Psoas muscle (tissue), 8 donors: ENCODE results near the gene BRIX1. TPM values are rescaled to one million over a fixed set of nuclear protein-coding genes. Genes with fewer than 3 reads are reported as not detected.

Source experiments
- ATAC-seq, 4 donors: fragments of 200-7000 bp; cut with Tn5 transposase; one replicate each; pipeline ENCODE4 v1.9.1; 2020; ENCODE audit warnings: moderate library complexity in 3 of 4, mild to moderate bottlenecking in 2 of 4
- DNase-seq, 2 donors: peaks; one replicate each; pipeline ENCODE4 v3.0.0-alpha.2; 2020
- H3K27ac ChIP-seq: fragments of 200-600 bp; one replicate; pipeline ENCODE4 v1.8.0; 2022
- H3K27me3 ChIP-seq, 3 donors: fragments of 200-600 bp in 1 of 3; one replicate each; pipeline versions ENCODE4 v1.6.1 to v1.8.0; 2013 to 2022; ENCODE audit warnings: low read length in 2 of 3, mild to moderate bottlenecking in 2 of 3, moderate library complexity in 1 of 3; ENCODE audit not compliant: insufficient read depth in 3 of 3
- H3K36me3 ChIP-seq, 2 donors: fragments of 200-600 bp in 1 of 2; one replicate each; pipeline versions ENCODE4 v1.6.1 to v1.8.0; 2013 to 2022; ENCODE audit warnings: low read depth in 1 of 2, mild to moderate bottlenecking in 1 of 2, moderate library complexity in 1 of 2; ENCODE audit not compliant: insufficient read depth in 1 of 2
- H3K4me1 ChIP-seq: fragments of 200-600 bp; one replicate; pipeline ENCODE4 v1.8.0; 2022
- H3K4me3 ChIP-seq: fragments of 200-600 bp; one replicate; pipeline ENCODE4 v1.8.0; 2022; ENCODE audit warnings: mild to moderate bottlenecking
- H3K9me3 ChIP-seq: fragments of 200-600 bp; one replicate; pipeline ENCODE4 v1.8.0; 2022
- CTCF ChIP-seq: fragments of 200-600 bp; IDR thresholded peaks from one replicate; pipeline ENCODE4 v1.8.0; 2022; ENCODE audit warnings: antibody characterized with exemption
- WGBS, 3 donors: extraction: QIAGEN DNeasy Blood & Tissue Kit; methylation state at CpG; one replicate each; pipeline versions ENCODE4 v1.1.6 to v1.1.7; 2013; 5-methylcytosine and 5-hydroxymethylcytosine counted together
- intact Hi-C, 2 donors: fragments of 100-400 bp; cut with DNase I; formaldehyde crosslinking; loops; one replicate each; pipeline versions ENCODE4 v1.11.0 to v1.14.2; 2022
- polyA plus RNA-seq, 3 donors: library from polyadenylated mRNA; stranded (reverse); fragments of 200-250 nt; gene quantifications; one replicate each; pipeline ENCODE4 v1.2.3, GENCODE V29; 2013
- total RNA-seq, 4 donors: library from RNA; stranded (reverse); fragmentation: NEBNext Ultra II Directional in 2 of 4; extraction: Animal tissue kit (Norgen Biotek cat#: 25700) in 2 of 4; gene quantifications; one replicate each; pipeline versions ENCODE4 v1.2.1 to v1.2.4, GENCODE V29; 2021 to 2023
- donor health status: healthy with polysubstance abuse.
- donor health status: DM: no; HTN: no; CAD: no; lungs with moderate emphysema.
- donor health status: Bipolar disorder and iron deficiency.
- donor health status: healthy.
- donor health status: DM: yes; HTN: yes; CAD: no.
- donor health status: DM: no; HTN: no; CAD: no.
- donor health status: DM: no; HTN: no; CAD: no.
- donor health status: DM: yes; HTN: yes; CAD: no.

Gene BRIX1
- total and polyA plus RNA-seq, 7 donors = 11.3 to 36.8 (median 21.1) TPM

GRCh38 chr5:34895641-34896419, 19.7 kb upstream of the BRIX1 start:
- no peak for DNase-seq
- no peak for TF ChIP-seq CTCF
- 80 to 97% (median 93%) methylated on average over 2 of the region's 2 CpGs for WGBS, 3 donors
- intact Hi-C loops = loop anchor here (2.0 to 5.0 kb wide), 4 partner anchors 239 to 409 kb away; partner anchors contain the start of gene RAI14 (in 1 of the 2)
- Histone ChIP-seq H3K27me3 (no peaks in the 10 kb centered on the region), H3K27ac (no peak overlapping the region), H3K9me3 (no peaks in the 10 kb centered on the region), H3K4me1 (no peaks in the 10 kb centered on the region), H3K4me3 (no peak overlapping the region), H3K36me3 (peaks cover 0 to 14% of the 10 kb centered on the region in 2 donors)
- ATAC-seq = no peak

GRCh38 chr5:34897646-34898045, 17.9 kb upstream of the BRIX1 start:
- Histone ChIP-seq H3K4me3 (no peak overlapping the region), H3K27me3 (no peaks in the 10 kb centered on the region), H3K36me3 (peaks cover 0 to 25% of the 10 kb centered on the region in 2 donors), H3K27ac (no peak overlapping the region), H3K4me1 (no peaks in the 10 kb centered on the region), H3K9me3 (no peaks in the 10 kb centered on the region)
- intact Hi-C loops = loop anchor here (2.0 to 5.0 kb wide), 4 partner anchors 375 to 411 kb away; no protein-coding TSS in a partner anchor
- ATAC-seq = no peak
- TF ChIP-seq CTCF = no peak
- DNase-seq = no peak

GRCh38 chr5:34898258-34898895, 17.1 kb upstream of the BRIX1 start:
- peaks cover 0 to 25% of the 10 kb centered on the region in 2 donors for H3K36me3 ChIP-seq
- peak; percentile 39 to 56 for DNase-seq
- no peak overlapping the region for H3K4me3 ChIP-seq
- H3K9me3 ChIP-seq = no peaks in the 10 kb centered on the region
- ATAC-seq = peak; percentile 51 to 84 (median 62)
- no peak overlapping the region for H3K27ac ChIP-seq
- no peaks in the 10 kb centered on the region for H3K27me3 ChIP-seq
- WGBS, 3 donors = 1 to 3% (median 1%) methylated on average over 3 of the region's 3 CpGs
- intact Hi-C loops = loop anchor here (2.0 to 5.0 kb wide), 3 partner anchors 376 to 411 kb away; no protein-coding TSS in a partner anchor
- peak; percentile 81 for TF ChIP-seq CTCF
- H3K4me1 ChIP-seq = no peaks in the 10 kb centered on the region

GRCh38 chr5:34899066-34899465, 16.4 kb upstream of the BRIX1 start:
- H3K27me3 ChIP-seq = no peaks in the 10 kb centered on the region
- no peak for TF ChIP-seq CTCF
- no peak overlapping the region for H3K27ac ChIP-seq
- peaks cover 0 to 25% of the 10 kb centered on the region in 2 donors for H3K36me3 ChIP-seq
- ATAC-seq (no peak), DNase-seq (no peak)
- H3K4me3 ChIP-seq = no peak overlapping the region
- 84 to 95% (median 91%) methylated on average over 2 of the region's 2 CpGs for WGBS, 3 donors
- H3K9me3 ChIP-seq = no peaks in the 10 kb centered on the region
- intact Hi-C loops = loop anchor here (2.0 to 5.0 kb wide), 3 partner anchors 376 to 412 kb away; no protein-coding TSS in a partner anchor
- H3K4me1 ChIP-seq = no peaks in the 10 kb centered on the region
